Fibroblast of the conjunctiva (primary cell): ENCODE data around the gene SH3D21.
A peak's percentile ranks its signal among the peaks of the same experiment; 100 is the strongest.

Source experiments
- DNase-seq: peaks from one replicate; pipeline ENCODE4 v3.0.0-alpha.2; 2010; ENCODE audit warnings: low read depth

SH3D21 gene

DNA sequence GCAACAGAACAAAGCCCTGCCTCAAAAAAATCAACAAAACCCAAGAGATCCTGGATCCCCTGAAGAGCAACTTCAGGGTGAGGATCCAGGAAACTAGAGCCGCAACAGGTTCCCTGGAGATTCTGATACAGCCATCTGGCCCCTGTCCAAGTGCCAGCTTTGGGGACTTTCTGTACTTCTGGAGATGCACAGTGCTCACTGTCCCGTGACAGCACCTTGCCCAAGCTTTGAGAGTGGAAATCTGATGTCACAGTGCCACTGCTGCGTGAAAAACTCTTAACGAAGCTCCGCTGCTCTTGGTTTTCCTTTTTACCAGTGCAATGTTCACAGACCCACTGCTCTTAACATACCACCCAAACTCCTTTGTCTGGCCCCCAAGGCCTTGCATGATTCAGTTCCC, 53.2 kb downstream of the SH3D21 start:
- no peak for DNase-seq

DNA sequence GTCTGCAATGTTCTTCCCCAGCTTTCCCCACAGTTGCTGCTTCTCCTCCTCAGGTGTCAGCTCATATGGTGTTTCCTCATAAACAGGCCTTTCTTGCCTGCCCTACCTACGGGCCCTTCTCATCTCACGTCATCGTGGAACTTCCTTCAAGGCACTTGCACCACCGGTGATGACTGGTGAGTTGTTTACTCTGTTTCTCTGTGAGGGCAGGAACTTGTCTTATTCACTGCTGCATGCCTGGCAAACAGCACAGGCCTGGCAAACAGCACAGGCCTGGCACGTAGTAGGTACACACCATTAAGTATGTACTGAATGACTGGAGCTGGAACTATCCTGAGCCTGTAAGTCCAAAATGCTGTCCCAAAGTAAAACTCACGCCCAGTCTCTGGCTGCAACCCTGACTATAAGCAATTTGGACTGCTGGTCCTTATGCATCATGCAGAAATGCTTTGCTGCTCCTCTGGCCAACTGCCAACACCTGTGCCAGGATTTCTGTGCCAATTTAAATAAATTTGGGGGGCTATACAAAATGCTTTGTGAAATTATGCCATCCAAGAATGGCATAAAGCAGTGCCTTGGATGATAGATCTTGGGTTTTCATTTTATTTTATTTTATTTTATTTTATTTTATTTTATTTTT, 53.9 kb downstream of the SH3D21 start:
- DNase-seq = no peak

DNA sequence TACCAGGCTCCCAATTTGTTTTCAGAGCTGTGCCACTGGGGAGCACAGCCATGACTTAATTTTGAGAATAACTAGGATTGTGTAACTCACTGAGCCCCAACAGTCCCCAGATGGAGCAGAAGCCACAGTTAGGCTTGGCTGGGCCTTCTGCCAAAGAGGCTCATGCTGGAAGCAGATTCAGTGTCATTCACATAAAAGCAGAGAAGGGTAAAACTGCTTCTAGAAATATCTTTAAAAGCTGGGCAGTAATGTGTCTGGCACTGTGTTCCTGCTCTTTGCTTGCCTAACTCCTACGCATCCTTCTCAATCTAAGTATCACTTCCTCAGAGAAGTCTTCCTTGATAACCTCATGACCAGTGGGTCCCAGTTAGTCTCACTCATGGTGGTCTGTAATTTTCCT, 59.2 kb downstream of the SH3D21 start:
- DNase-seq = peak; percentile 65

DNA sequence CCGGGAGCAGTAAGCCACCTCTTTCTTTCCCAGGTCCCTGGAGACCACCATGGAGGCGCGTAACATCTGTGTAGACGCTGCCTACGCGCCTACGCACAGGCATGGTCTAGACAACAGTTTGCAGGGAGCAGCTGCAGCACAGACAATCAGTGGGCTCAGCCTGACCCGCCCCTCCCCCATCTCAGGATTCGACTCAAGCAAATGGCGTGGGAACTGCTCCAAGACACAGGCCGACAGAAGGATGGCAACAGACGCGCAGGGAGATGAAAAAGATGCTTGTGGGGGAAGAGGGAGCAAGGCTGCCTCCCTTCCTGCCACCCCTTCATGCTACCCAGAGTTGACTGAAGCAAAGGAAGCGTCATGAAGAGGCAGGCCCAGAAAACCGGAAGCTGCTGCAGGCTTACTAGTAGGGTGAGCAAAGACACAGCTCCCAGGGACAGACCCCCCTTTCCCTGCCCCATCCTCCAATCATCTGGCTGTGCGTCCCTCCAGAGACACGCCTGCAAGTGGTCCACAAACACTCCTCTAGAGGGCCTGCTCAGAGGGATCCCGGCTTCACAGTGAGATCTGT, 60.0 kb downstream of the SH3D21 start:
- no peak for DNase-seq

DNA sequence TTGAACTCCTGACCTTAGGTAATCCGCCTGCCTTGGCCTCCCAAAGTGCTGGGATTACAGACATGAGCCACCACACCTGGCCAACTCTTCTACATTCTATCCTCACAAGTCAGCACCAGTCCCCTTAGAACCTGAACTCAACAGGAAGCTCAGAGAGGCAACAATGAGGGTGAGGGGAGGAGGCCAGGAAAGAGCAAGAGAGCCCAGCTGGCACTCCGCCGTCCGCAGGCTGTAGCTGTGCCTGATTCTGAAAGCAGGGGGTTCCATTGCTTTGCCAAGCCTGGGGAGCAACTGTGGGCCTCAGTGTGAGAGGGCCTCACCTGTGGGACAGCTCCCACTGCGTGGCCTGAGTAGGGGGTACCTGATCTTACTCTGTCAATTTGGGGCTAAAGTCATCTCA, 60.9 kb downstream of the SH3D21 start:
- no peak for DNase-seq

DNA sequence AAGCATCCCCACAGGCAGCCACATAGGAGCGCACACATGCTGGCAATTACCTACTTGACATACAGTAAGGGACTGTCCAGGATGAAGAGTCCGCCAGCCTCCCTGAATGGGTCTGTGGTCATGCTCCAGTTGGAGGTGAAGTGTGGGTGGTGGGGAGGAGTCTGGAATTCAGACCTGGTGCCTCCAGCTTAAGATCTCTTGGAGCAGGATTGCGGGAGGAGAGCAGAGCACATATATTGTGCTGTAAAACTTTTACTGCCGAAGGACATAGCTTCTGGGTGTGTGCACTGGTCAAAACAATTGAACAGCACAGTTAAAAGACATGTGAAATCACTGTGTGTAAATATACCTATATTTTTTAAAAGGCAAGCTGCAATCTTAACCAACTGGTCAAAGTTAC, 61.6 kb downstream of the SH3D21 start:
- no peak for DNase-seq

DNA sequence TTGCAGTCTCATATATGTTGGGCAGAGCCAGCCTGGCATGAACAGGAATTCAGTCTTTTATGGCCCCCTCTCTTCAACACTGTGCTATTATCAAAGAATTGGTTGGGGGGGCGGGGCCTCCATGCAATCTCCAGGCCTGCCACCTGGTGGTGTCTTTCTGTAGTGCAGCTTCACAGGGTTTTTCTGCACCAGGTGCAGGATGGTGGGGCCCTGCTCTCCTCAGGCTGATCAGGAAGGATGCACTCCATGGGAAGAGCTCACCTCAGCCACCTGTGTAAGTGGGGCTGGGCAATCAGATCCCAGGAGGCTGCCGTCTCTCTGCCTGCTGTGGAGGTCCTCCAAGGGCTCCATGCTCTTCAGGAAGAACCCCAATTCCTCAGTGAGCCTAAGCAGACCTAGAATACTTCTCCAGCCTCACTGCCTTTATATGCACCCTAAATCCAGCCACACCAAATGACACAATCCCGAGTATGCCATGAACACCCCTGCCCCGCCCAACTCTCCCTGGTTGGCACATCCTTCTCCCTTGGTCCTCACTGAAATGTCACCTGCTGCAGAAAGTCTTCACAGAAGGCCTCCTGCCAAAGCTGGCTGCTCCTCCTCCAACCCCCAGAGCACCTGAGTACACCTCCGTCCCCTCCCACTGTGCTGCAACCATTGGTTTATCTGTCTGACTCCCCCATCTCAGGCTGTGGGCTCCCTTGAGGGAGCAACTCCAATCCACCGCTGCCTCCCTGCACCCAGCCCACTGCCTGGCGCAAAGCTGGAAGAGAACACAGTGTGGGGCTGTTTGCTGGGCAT, 63.1 kb downstream of the SH3D21 start:
- DNase-seq = no peak
